Stimulated activated CD8-positive, alpha-beta memory T cell treated with anti-CD3 and anti-CD28 coated beads, Interleukin-15, amount 100 ng/mL, for 1 hour (primary cell): ENCODE data around the gene MATR3.
"Not testable (repeated sequence)": the region's sequence is repeated elsewhere in the genome, so short reads cannot be mapped to it uniquely, and the experiment has no call there.

ENCODE experiments used
- DNase-seq: peaks from one replicate; pipeline ENCODE4 v3.0.0-alpha.2; 2020; ENCODE audit warnings: low read depth

The MATR3 gene

GRCh38 chr5:139297439-139298133, 4.0 kb downstream of the MATR3 start:
- no peak for DNase-seq

DNA sequence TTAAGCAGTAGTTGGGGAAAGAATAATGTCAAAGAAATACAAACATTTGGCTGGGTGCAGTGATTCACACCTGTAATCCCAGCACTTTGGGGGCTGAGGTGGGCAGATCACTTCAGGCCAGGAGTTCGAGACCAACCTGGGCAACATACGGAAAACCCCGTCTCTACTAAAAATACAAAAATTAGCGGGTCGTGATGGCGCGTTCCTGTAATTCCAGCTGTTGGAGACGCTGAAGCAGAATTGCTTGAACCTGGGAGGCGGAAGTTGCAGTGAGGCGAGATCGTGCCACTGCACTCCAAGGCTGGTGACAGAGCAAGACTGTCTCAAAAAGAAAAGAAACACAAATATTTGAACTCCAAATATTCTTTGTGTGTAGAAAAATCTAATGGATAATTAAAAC, 4.7 kb downstream of the MATR3 start:
- DNase-seq: no peak

- DNase-seq: no peak
Measured at GRCh38 chr5:139299486-139299885, 5.9 kb downstream of the MATR3 start.

- no peak for DNase-seq
Measured at GRCh38 chr5:139301808-139302499, 8.4 kb downstream of the MATR3 start.

DNA sequence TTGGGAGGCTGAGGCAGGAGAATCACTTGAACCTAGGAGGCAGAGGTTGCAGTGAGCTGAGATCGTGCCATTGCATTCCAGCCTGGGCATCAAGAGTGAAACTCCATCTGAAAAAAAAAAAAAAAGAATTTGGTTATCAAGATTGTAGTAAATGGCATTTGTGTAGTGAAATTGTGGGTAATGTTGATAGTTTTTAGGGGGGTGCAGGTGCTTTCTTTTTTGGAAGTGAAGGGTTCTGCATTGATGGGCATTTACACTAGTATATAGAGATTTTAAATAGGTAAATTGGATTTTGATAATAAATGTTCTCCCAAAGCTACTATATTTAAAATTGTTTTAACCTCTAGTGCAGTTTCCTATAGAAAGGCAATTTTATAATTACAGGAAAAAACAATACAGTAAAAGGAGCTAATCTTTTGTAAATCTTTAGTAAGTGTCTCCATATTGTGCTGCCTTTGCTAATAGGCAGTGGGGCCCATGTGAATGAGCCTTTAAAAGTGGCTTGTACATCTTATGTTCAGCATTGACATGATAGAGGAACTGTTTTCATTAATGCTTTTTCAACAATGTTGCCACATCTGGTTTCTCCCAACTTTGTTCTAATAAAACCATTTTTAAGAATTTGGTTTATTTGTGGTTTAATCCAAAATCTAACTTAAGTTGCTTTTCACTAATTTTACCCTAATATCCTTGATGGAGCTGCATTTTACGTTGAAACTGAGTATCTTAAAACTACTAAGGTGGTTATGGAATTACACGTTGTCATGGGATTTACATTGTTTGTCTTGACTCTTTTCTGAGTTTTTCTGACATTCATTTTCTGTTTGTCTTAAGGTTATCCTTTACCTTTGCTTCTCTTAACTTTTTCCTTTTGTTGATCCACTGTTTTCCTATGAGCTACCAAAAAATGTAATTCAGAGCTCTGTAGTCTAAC, 11.1 kb downstream of the MATR3 start:
- DNase-seq: no peak

GRCh38 chr5:139306197-139306596, 12.7 kb downstream of the MATR3 start:
- DNase-seq: no peak

GRCh38 chr5:139306628-139307379, 13.3 kb downstream of the MATR3 start:
- no peak for DNase-seq

DNA sequence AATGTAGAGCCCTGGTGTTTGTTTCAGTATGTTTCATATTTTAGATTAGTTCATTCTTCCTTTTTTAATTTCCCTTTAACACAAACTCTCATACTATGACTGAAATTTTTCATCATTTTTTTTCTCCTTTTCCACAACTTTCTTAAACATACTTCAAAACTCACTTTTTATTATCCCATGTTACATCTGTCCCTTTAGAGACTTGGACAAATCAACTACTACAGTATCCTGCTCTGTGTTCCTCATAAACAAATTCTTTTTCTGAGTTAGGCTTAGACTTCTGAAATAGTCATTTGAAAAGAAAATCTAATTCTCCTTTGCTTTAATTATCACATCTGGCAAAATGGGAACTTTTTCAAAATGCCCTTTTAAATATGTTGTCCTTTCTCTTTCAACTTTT, 15.3 kb downstream of the MATR3 start:
- DNase-seq: no peak

DNA sequence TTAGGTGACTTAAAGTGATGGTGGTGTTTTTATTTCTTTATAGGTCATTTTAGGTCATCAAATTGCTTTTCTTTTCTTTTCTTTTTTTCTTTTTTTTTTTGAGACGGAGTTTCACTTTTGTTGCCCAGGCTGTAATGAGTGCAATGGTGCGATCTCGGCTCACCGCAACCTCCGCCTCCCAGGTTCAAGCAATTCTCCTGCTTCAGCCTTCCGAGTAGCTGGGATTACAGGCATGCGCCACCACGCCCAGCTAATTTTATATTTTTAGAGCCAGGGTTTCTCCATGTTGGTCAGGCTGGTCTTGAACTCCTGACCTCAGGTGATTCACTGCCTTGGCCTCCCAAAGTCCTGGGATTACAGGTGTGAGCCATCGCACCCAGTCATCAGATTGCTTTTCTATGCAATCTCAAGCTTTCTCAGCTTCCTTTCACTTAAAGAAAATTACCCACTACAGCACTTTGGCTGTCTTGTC, 17.2 kb downstream of the MATR3 start:
- not testable (repeated sequence) for DNase-seq

- no peak for DNase-seq
Measured at GRCh38 chr5:139312075-139312474, 18.5 kb downstream of the MATR3 start.

DNA sequence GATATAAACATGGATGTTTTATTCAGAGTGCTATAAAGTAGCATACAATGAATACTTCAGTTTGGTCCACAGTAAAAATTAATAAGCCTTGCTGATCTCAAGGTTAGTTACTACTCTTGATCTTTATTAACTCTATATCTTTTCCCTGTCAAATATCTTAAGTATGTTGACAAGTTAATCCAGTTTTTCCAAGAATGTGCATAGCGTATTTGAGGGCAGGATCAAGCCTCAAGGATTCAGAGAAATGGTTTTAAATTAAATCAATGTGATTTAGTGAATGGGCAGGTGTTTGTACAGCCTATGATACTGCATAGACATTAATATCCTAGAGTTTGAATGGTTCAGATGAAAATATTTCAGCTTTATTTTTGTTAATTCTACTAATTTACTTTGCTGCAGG, 20.7 kb downstream of the MATR3 start:
- no peak for DNase-seq

GRCh38 chr5:139315056-139315615, 21.6 kb downstream of the MATR3 start:
- no peak for DNase-seq

- DNase-seq: no peak
Measured at GRCh38 chr5:139335811-139336210, 42.3 kb downstream of the MATR3 start.

GRCh38 chr5:139340051-139340450, 46.5 kb downstream of the MATR3 start:
- DNase-seq: no peak

- DNase-seq: no peak
Measured at GRCh38 chr5:139341187-139341688, 47.7 kb downstream of the MATR3 start.

DNA sequence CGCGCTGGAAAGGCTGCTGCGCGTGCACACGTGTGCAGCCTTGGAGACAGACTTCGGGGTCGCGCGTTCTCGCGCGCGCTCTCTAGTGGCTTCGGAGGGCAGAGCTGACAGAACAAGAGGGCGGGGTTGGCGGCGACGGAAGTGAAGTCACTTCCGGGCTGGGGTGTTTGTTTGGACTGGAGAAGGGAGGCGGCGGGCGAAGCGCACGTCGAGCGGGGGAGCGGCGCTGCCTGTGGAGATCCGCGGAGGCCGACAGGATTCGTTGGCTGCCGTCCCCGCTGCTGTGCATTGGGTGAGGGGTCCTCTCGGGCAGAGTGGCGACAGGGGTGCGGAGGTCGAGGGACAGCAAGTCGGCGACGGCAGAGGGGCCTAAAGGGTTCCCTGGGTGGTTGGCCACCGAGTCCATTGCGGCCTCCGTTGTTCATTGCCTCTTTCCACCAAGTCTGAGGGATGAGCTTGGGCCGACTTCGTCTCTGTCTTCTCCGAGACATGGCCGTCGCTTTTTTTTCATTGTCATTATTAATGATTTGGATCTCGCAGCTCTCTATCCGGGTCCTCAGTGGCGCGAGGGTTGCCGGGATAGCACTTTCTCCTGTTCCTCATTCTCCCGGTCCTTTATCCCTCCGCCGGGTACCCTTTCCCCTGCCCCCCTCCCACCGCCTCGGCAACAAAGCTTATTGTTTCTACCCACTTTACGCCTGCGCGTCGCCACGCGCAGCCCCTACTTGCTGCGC, 48.3 kb downstream of the MATR3 start, which contains the start of gene PAIP2:
TSS of gene PAIP2 (plus strand) at position 166 of the 734 bp plus-strand sequence. CDS start 21,931 bp downstream, outside the sequence.
- peak; percentile 93 for DNase-seq

DNA sequence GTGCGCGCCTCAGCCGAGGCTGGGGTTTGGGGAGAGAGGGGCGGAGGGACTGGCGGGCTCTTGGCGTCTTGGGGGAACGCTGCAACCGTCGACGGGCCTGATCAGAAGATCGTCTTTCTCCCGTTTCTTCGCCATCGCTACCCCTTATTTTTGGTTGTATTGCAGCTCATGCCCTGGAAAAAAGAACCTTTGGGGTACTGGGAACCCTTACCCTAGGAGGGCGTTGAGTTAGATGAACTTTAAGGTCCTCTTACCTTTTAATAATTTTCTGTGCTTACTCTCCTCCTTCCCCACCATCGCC, 48.8 kb downstream of the MATR3 start:
- no peak for DNase-seq

GRCh38 chr5:139343476-139343875, 49.9 kb downstream of the MATR3 start:
- DNase-seq: no peak

GRCh38 chr5:139344177-139344576, 50.6 kb downstream of the MATR3 start:
- DNase-seq: no peak

- DNase-seq: not testable (repeated sequence)
Measured at GRCh38 chr5:139345442-139345841, 51.9 kb downstream of the MATR3 start.

DNA sequence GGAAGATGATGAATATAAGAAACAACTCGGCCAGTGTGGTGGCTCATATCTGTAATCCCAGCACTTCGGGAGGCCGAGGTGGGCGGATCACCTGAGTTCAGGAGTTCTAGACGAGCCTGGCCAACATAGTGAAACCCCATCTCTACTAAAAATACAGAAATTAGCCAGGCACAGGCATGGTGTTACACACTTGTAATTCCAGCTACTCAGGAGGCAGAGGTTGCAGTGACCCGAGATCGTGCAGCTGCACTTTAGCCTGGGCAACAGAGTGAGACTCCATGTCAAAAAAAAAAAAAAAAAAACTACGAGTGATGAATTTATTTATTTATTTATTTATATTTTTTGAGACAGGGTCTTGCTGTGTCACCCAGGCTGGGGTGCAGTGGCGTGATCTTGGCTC, 54.3 kb downstream of the MATR3 start:
- DNase-seq: not testable (repeated sequence)
